GM21723 (cell line): ENCODE measurements around the gene ZBTB9.

Experiments used
- ATAC-seq: cut with Tn5 transposase; IDR thresholded peaks from one replicate; pipeline ENCODE4 v1.9.1; 2021; ENCODE audit warnings: mild to moderate bottlenecking, moderate library complexity; ENCODE audit not compliant: unreplicated experiment

Gene ZBTB9

GRCh38 chr6:33418690-33419291 lies 35.6 kb upstream of the ZBTB9 start:
- no peak for ATAC-seq

GRCh38 chr6:33419580-33420490 lies 34.5 kb upstream of the ZBTB9 start, which contains the start of gene SYNGAP1:
Gene SYNGAP1, plus strand, starts transcription at chr6:33420065. Its CDS starts 200 bp downstream, at chr6:33420265.
- no peak for ATAC-seq

- ATAC-seq = no peak
These were observed 33.7 kb upstream of the ZBTB9 start for GRCh38 chr6:33420491-33421343.

- no peak for ATAC-seq
These were observed 33.1 kb upstream of the ZBTB9 start for GRCh38 chr6:33421344-33421643.

- no peak for ATAC-seq
These were observed 30.6 kb upstream of the ZBTB9 start for GRCh38 chr6:33423777-33424176.

- ATAC-seq = no peak
These were observed 29.3 kb upstream of the ZBTB9 start for GRCh38 chr6:33424855-33425667.

- ATAC-seq = peak; percentile 39
These were observed 28.5 kb upstream of the ZBTB9 start for GRCh38 chr6:33425668-33426577.

- ATAC-seq = no peak
These were observed 27.5 kb upstream of the ZBTB9 start for GRCh38 chr6:33426590-33427511.

GRCh38 chr6:33427585-33428223 lies 26.7 kb upstream of the ZBTB9 start:
- ATAC-seq = no peak

- no peak for ATAC-seq
These were observed 26.0 kb upstream of the ZBTB9 start for GRCh38 chr6:33428224-33428965.

GRCh38 chr6:33428966-33429749 lies 25.2 kb upstream of the ZBTB9 start:
- no peak for ATAC-seq

GRCh38 chr6:33429750-33430052 lies 24.7 kb upstream of the ZBTB9 start:
- ATAC-seq = no peak

- ATAC-seq = no peak
These were observed 24.0 kb upstream of the ZBTB9 start for GRCh38 chr6:33430334-33430733.

GRCh38 chr6:33430991-33431879 lies 23.1 kb upstream of the ZBTB9 start:
- ATAC-seq = no peak

GRCh38 chr6:33431880-33432541 lies 22.4 kb upstream of the ZBTB9 start:
- ATAC-seq = no peak
